ENCODE results near the gene B4GALT6. TPM values are rescaled to one million over a fixed set of nuclear protein-coding genes. Genes with fewer than 3 reads are reported as not detected.

Gene B4GALT6
- total RNA-seq, 1 donor from 2014 or later, result 9.0 TPM

GRCh38 chr18:31697351-31698298 is 13.2 kb upstream of the B4GALT6 start:
- no peak for DNase-seq (ENCODE audit: missing footprints)
- intact Hi-C loops (cut with DNase I), result no loop called here
- ATAC-seq, result no peak

GRCh38 chr18:31695989-31696388 is 11.6 kb upstream of the B4GALT6 start:
- DNase-seq (ENCODE audit: missing footprints) (no peak), ATAC-seq (no peak)
- intact Hi-C loops (cut with DNase I), result no loop called here

- DNase-seq (ENCODE audit: missing footprints), result no peak
- ATAC-seq, result no peak
- intact Hi-C loops (cut with DNase I), result no loop called here
These were observed 9.9 kb upstream of the B4GALT6 start for GRCh38 chr18:31694297-31694696.

GRCh38 chr18:31688606-31689005 is 4.2 kb upstream of the B4GALT6 start:
- intact Hi-C loops (cut with DNase I), result no loop called here
- no peak for DNase-seq (ENCODE audit: missing footprints)
- ATAC-seq, result no peak

GRCh38 chr18:31686986-31687928 is 2.9 kb upstream of the B4GALT6 start:
- DNase-seq (ENCODE audit: missing footprints) (no peak), ATAC-seq (no peak)
- intact Hi-C loops (cut with DNase I), result no loop called here

- ATAC-seq, result no peak
- intact Hi-C loops (cut with DNase I), result no loop called here
These were observed 2.2 kb upstream of the B4GALT6 start for GRCh38 chr18:31686572-31686971.

GRCh38 chr18:31685097-31686082 is 1.0 kb upstream of the B4GALT6 start:
- ATAC-seq (peak; percentile 88), DNase-seq (ENCODE audit: missing footprints) (peak; percentile 86)
- intact Hi-C loops (cut with DNase I), result loop anchor here (2.0 kb wide), 1 partner anchor 37 kb away; no protein-coding TSS in a partner anchor

More at GRCh38 chr18:31686572-31686971, 2.2 kb upstream of the B4GALT6 start:
- no peak for DNase-seq (ENCODE audit: missing footprints)

- DNase-seq (ENCODE audit: missing footprints), result no peak
- no peak for ATAC-seq
- intact Hi-C loops (cut with DNase I), result loop anchor here (2.0 to 5.0 kb wide), 2 partner anchors 39 to 72 kb away; no protein-coding TSS in a partner anchor
These were observed 458 bp downstream of the B4GALT6 start for GRCh38 chr18:31683968-31684278.

GRCh38 chr18:31683106-31683505 is 1.3 kb downstream of the B4GALT6 start:
- ATAC-seq (no peak), DNase-seq (ENCODE audit: missing footprints) (no peak)
- intact Hi-C loops (cut with DNase I), result loop anchor here (5.0 kb wide), 1 partner anchor 71 kb away; no protein-coding TSS in a partner anchor

GRCh38 chr18:31680831-31681568 is 3.4 kb downstream of the B4GALT6 start:
- ATAC-seq (no peak), DNase-seq (ENCODE audit: missing footprints) (no peak)
- intact Hi-C loops (cut with DNase I), result loop anchor here (5.0 kb wide), 1 partner anchor 69 kb away; no protein-coding TSS in a partner anchor

GRCh38 chr18:31680433-31680811 is 4.0 kb downstream of the B4GALT6 start:
- ATAC-seq (no peak), DNase-seq (ENCODE audit: missing footprints) (no peak)
- intact Hi-C loops (cut with DNase I), result loop anchor here (5.0 kb wide), 1 partner anchor 68 kb away; no protein-coding TSS in a partner anchor

GRCh38 chr18:31679791-31680432 is 4.5 kb downstream of the B4GALT6 start:
- intact Hi-C loops (cut with DNase I), result loop anchor here (5.0 kb wide), 2 partner anchors 48 to 68 kb away; no protein-coding TSS in a partner anchor
- peak; percentile 32 for ATAC-seq
- DNase-seq (ENCODE audit: missing footprints), result no peak

- intact Hi-C loops (cut with DNase I), result loop anchor here (5.0 kb wide), 1 partner anchor 47 kb away; no protein-coding TSS in a partner anchor
- ATAC-seq (no peak), DNase-seq (ENCODE audit: missing footprints) (no peak)
These were observed 5.1 kb downstream of the B4GALT6 start for GRCh38 chr18:31679133-31679742.

GRCh38 chr18:31678425-31678824 is 6.0 kb downstream of the B4GALT6 start:
- DNase-seq (ENCODE audit: missing footprints), result no peak
- no peak for ATAC-seq
- intact Hi-C loops (cut with DNase I), result loop anchor here (5.0 kb wide), 1 partner anchor 46 kb away; no protein-coding TSS in a partner anchor

- ATAC-seq, result no peak
- DNase-seq (ENCODE audit: missing footprints), result no peak
- intact Hi-C loops (cut with DNase I), result loop anchor here (5.0 kb wide), 1 partner anchor 45 kb away; no protein-coding TSS in a partner anchor
These were observed 6.8 kb downstream of the B4GALT6 start for GRCh38 chr18:31677592-31677991.

- DNase-seq (ENCODE audit: missing footprints) (no peak), ATAC-seq (no peak)
- intact Hi-C loops (cut with DNase I), result loop anchor here (5.0 kb wide), 1 partner anchor 43 kb away; no protein-coding TSS in a partner anchor
These were observed 9.0 kb downstream of the B4GALT6 start for GRCh38 chr18:31675404-31675803.

Data from Right ventricle myocardium inferior (tissue), 1 donor.